ENCODE data around the gene SNRPA.
A peak's percentile ranks its signal among the peaks of the same experiment; 100 is the strongest.

Gene SNRPA

GRCh38 chr19:40750874-40751537, at the start of gene SNRPA:
Gene SNRPA, plus strand, starts transcription at chr19:40751203. Its CDS starts 206 bp downstream, at chr19:40751409.
- no peak for DNase-seq

GRCh38 chr19:40701758-40702157, 49.2 kb upstream of the SNRPA start:
- DNase-seq = no peak

GRCh38 chr19:40702337-40703012, 48.5 kb upstream of the SNRPA start:
- no peak for DNase-seq

- DNase-seq = no peak
Observed at GRCh38 chr19:40703029-40703755, 47.8 kb upstream of the SNRPA start.

GRCh38 chr19:40704491-40705361, 46.3 kb upstream of the SNRPA start:
- no peak for DNase-seq

- DNase-seq = no peak
Observed at GRCh38 chr19:40705362-40705651, 45.7 kb upstream of the SNRPA start.

GRCh38 chr19:40705950-40706619, 44.9 kb upstream of the SNRPA start:
- DNase-seq = no peak

- no peak for DNase-seq
Observed at GRCh38 chr19:40707615-40708014, 43.4 kb upstream of the SNRPA start.

GRCh38 chr19:40709817-40710216, 41.2 kb upstream of the SNRPA start:
- DNase-seq = no peak

GRCh38 chr19:40713939-40714338, 37.1 kb upstream of the SNRPA start:
- no peak for DNase-seq

- peak; percentile 93 for DNase-seq
Observed at GRCh38 chr19:40714441-40715299, 36.3 kb upstream of the SNRPA start.

- DNase-seq = peak; percentile 70
Observed at GRCh38 chr19:40716031-40716481, 34.9 kb upstream of the SNRPA start.

- DNase-seq = peak; percentile 100
Observed at GRCh38 chr19:40716482-40717324, 34.3 kb upstream of the SNRPA start, which contains the start of the genes COQ8B and ITPKC. Gene COQ8B, minus strand, starts transcription at chr19:40716886. Its CDS starts 2,254 bp downstream, at chr19:40714632. Gene ITPKC, plus strand, starts transcription at chr19:40717112. Its CDS starts 24 bp downstream, at chr19:40717136.

- no peak for DNase-seq
Observed at GRCh38 chr19:40717325-40717879, 33.6 kb upstream of the SNRPA start.

- DNase-seq = no peak
Observed at GRCh38 chr19:40717880-40718773, 32.9 kb upstream of the SNRPA start.

GRCh38 chr19:40718774-40719391, 32.1 kb upstream of the SNRPA start:
- DNase-seq = peak; percentile 25

GRCh38 chr19:40719414-40719894, 31.5 kb upstream of the SNRPA start:
- no peak for DNase-seq

GRCh38 chr19:40721140-40721486, 29.9 kb upstream of the SNRPA start:
- DNase-seq = no peak
